ENCODE measurements around the gene BRICD5. TPM values are rescaled to one million over a fixed set of nuclear protein-coding genes. Genes with fewer than 3 reads are reported as not detected.

BRICD5 gene
- total RNA-seq, 1 experiment from 2014 or later = 1.9 TPM

DNA sequence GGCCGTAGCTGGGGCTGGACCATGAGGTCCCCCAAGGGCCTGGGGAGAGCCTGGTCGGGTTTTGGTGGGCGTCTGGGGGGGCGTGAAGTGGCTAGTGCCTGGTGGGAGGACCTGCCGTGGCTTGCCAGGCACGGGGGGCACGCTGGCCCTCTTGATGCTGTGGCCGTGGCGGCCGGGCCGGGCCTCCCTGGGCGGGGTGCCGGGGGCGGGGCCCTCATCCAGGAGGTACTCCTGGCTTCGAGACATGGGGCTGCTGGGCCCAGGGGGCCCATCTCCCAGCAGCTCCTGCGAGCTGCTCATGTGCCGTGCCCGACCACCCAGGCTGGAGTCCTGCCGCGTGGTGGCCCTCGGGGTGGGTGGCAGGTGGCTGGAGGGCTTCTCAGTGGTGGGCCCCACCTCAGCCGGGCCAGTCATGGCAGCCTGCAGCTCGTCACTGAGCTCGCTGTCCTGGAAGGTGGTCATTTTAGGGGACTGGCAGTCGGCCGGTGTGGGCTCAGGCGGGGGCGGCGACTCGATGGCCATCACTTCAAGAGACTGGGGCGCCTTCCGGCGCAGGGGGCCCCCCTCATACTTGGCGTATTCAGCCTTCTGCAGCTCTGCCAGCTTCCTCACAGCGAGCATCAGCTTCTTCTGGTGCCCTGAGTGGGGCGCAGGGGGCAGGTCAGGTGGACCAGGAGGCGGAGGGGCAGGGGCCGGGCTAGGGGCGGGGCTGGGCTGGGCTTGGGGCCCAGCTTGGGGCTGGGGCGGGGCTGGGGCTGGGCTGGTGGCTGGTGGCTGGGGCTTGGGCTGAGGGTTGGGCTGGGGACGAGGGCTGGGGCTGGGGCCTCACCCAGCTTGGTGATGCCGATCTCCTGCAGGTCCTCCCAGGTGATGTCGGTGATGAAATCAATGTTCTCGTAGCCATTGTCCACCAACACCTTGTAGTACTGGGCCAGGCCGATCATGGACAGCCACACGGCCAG, 29.4 kb downstream of the BRICD5 start:
- DNase-seq (ENCODE audit: low read depth) = no peak

DNA sequence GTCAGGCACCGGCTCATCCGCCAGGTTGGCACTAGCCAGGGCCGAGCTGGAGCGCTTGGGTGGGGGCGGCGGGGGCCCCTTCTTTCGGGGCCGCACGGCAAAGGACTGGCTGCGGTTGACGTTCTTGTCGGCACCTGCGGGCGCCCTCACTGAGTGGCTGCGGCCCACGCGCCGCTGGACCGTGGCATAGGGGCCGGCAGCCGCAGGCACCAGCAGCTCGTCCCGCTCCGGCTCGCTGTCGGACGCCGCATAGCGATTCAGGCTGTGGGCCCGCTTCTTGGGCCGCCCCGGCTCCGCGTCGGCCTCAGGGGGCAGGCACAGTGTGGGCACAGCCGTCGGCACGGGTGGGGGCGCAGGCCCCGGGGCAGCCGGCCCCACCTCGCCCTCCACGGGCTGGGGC, 30.2 kb downstream of the BRICD5 start:
- DNase-seq (ENCODE audit: low read depth) = no peak

DNA sequence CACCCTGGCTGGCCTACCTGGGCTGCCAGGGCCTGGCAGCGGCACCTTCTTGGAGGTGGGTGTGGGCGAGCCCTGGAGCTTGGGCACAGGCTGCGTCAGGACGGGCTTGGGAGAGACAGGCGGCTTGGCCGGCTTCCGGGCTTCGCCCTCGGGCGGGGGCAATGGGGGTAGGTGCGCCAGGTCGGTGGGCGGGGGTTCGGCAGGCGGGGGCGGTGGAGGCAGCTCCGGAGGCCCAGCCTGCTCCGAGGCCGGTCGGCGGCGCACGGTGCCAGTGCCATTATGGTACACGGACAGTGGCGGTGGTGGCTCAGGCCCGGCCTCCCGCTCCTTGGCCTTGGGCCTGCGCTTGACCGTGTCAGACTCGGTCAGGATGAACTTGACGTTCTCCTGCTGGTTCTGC, 31.1 kb downstream of the BRICD5 start:
- no peak for DNase-seq (ENCODE audit: low read depth)

DNA sequence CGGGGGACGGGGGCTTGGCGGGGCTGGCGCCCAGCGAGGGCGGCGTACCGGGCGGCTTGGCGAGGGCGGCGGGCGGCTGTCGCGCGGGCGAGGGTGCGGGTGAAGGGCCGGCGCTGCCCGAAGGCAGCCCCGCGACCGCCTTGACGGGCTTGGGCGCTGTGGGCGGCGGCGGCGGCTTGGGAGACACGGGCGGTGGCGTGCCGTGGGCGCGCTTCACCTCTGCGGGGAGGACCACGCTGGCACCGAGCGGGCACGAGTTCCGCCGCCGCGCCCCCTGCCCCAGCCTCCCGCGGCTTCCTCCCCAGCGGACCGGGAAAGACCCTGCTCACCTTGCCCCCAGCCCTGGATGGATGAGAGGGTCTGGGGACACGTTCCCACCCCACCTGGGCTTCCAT, 31.6 kb downstream of the BRICD5 start:
- DNase-seq (ENCODE audit: low read depth) = no peak

DNA sequence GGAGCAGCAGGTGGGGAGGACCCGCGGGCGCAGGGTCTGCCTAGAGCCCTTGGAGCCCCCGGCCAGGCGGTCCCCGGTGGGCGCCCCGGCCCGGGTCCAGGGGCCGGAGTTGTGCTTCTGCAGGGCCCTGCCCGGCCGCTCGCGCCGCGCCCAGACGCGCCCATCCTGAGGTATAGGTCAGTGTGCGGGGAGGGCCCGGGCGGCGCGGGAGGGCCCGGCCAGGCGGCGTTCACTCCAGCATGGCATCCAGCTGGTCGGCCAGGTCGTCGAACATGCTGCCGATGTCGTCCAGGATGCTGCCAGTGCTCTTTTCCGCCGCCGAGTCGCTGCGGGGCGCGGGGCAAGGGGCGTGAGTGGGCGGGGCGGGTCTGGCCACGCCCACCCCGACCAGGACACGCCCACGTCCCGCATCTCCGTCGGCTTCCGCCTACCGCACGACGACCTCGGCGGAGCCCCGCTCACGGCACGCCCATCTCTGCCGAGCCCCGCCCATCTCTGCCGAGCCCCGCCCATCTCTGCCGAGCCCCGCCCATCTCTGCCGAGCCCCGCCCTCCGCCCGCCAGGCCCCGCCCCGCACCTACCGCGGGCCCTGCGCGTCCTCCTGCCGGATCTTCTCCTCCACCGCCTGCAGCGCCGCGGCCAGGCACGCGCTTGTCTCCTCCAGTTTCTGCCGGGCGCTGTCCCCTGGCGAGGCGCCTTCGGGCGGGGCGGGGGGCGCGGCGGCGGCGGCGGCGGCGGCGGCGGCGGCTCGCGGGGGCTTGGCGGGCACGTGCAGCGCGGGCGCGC, 32.1 kb downstream of the BRICD5 start:
- no peak for DNase-seq (ENCODE audit: low read depth)

DNA sequence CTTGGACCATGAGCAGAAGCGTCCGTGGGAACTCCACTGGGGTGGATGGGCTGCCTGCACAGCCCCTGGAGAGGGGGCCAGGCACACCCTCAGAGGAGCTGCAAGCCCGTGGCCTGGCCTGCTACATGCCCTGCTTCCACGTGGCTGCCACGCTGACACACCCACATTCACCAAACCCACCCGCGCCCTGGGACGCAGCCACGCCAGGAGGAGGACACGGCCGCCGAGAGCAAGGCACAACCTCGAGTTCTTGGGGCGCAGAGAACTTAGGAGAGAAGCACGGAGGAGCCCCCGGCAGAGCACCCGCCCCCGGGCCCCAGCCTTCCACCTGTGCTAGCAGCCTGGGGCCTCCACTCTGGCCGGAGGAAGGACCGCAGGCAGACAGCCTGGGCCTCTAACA, 33.1 kb downstream of the BRICD5 start:
- DNase-seq (ENCODE audit: low read depth) = no peak

DNA sequence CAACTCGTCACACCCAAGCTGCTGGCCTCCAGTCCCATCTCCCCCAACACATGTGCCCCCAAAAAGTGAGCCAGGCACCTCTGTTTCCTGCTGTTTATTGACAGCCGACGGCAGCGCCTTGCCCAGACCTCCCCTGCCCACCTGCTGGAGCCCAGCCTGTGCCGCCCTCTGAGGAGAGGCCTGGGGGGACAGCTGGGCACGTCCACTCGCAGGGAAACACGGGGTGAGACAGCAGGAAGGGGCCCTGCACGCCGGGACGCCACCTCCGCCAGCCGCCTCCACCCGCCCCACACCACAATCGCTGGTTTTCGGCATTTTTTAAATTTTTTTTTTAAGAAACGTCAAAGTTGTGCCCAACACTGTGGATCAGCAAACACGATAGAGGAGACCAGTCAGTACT, 33.6 kb downstream of the BRICD5 start:
- no peak for DNase-seq (ENCODE audit: low read depth)

DNA sequence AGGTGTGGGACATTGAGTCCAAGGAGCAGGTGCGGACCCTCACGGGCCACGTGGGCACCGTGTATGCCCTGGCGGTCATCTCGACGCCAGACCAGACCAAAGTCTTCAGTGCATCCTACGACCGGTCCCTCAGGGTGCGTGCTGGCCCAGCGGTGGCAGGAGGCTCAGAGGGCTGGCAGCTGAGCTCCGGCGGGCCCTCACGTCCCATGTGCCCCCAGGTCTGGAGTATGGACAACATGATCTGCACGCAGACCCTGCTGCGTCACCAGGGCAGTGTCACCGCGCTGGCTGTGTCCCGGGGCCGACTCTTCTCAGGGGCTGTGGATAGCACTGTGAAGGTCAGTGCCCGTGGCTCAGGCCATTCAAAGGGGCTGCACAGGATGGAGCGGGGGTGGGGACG, 34.6 kb downstream of the BRICD5 start:
- DNase-seq (ENCODE audit: low read depth) = no peak

DNA sequence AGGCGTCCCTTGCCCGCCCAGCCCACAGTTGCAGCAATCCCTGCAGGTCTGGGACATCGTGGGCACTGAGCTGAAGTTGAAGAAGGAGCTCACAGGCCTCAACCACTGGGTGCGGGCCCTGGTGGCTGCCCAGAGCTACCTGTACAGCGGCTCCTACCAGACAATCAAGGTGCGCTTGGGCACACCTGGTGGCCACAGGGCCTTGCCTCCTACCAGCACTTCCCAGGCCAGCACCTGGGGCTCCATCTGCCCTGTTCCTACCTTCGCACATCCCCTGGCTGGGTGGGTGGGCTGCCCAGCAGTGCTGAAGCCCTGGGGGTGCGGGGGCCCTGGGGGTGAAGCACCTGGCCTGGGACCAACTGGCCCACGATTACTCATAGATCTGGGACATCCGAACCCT, 35.2 kb downstream of the BRICD5 start:
- no peak for DNase-seq (ENCODE audit: low read depth)

DNA sequence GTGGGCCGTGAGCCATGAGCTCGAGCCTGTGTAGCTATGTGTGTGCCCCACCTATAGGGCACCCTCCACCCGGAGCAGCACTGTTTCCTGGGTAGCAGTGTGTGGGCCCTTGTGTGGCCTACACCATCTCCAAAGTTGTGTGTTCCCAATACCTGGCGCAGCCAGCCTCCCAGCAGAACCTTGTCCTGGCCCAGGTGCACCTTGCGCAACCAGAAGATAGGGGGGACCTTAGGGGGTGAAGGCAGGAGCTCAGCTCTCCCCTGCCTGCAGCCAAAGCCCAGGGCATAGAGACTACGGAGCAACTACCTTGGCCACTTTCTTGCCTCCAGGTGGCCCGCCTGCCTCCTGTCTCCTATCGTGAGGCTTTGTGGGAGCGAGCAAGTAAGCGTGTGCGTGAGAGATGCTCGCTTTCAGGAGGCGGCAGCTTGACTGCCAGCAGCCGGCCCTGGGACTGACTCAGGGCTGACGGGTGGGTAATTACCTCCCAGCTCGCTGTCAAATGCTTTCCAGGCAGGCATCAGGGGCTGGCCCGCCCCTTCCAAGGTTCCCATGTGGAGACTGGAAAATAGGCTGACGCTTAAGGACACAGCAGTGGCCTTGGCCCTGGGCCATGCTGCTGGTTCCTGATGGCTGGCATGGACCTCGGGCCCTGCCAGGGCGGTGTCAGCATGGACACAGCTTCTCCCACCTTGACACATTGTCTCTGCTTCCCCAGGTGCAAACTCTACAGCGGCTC, 36.1 kb downstream of the BRICD5 start:
- DNase-seq (ENCODE audit: low read depth) = no peak

DNA sequence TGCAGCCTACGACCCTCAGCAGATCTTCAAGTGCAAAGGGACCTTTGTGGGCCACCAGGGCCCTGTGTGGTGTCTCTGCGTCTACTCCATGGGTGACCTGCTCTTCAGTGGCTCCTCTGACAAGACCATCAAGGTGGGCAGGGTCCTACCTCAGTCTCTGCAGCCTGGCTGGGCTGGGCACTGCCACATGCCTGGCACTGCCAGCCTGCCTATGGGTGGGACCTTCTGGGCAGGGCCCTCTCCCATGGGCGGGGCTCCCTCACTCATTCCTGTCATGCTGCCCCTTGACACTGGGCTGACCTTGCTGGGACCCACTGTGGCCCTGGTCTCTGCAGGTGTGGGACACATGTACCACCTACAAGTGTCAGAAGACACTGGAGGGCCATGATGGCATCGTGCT, 36.7 kb downstream of the BRICD5 start:
- DNase-seq (ENCODE audit: low read depth) = no peak

DNA sequence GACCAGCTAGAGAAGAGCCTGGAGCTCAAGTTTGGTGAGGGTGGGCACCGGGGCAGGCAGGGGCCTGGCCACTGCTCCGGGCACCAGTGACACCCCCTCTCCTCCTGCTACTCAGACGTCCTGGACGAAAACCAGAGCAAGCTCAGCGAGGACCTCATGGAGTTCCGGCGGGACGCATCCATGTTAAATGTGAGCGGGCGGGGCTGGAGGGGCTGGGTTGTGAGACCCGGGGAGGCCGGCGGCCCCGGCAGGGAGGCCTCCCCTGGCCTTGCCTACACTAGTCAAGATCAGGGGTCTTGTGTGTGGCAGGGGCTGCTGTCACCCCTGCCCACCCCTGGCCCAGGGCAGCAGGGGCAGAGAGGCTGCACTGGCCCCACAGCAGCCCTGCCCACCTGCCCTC, 37.3 kb downstream of the BRICD5 start:
- DNase-seq (ENCODE audit: low read depth) = no peak

DNA sequence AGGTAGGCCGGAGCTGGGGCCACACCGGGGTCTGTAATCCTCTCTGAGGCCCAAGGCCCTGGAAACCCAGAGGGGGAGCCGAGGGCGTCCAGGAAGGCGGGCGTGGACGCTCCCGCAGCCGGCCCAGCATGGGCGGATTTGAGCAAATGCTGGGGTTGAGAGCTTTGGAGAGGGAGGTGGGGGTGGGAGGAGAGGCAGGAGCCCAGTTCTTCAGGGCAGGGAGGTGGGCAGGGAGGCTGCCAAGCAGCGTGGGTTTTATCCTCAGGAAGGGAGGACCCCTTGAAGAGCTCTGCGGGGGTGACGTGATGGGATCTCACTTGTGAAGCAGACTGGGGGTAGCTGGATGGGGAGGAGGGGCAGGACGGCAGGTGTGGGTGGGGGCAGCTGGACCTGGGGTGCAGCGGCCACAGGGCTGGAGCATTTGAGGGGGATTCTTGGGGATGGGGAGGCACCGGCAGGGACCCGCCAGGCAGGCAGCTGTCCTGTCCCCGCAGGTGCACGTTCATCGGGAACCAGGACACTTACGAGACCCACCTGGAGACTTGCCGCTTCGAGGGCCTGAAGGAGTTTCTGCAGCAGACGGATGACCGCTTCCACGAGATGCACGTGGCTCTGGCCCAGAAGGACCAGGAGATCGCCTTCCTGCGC, 37.9 kb downstream of the BRICD5 start:
- DNase-seq (ENCODE audit: low read depth) = no peak

DNA sequence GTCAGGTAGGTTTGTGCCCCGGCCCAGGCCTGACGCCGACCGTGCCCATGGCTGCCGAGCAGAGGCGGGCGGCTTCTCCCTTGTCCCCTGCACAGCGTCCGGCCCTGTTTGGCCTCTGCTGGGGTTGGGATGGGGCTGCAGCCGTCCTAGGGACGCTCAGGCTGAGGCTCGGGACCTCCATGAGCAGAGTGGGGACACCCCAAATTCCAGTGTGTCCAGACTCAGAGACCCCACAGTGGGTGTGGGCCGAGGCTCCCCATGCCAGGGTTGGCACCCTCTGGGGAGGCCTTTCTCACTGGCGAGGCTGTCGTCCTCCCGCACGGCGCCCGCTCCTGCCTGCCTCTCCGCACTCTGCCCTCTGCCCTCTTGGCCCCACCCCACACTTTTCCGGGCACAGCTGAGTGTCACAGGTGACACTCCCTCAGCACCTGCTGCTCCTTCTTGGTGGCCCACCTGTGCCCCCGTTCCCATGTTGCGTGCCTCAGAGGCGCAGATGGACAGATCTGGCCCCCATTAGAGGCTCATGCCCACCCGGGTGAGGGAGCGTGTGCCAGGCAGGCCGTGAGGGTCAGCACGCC, 39.0 kb downstream of the BRICD5 start:
- DNase-seq (ENCODE audit: low read depth) = no peak

DNA sequence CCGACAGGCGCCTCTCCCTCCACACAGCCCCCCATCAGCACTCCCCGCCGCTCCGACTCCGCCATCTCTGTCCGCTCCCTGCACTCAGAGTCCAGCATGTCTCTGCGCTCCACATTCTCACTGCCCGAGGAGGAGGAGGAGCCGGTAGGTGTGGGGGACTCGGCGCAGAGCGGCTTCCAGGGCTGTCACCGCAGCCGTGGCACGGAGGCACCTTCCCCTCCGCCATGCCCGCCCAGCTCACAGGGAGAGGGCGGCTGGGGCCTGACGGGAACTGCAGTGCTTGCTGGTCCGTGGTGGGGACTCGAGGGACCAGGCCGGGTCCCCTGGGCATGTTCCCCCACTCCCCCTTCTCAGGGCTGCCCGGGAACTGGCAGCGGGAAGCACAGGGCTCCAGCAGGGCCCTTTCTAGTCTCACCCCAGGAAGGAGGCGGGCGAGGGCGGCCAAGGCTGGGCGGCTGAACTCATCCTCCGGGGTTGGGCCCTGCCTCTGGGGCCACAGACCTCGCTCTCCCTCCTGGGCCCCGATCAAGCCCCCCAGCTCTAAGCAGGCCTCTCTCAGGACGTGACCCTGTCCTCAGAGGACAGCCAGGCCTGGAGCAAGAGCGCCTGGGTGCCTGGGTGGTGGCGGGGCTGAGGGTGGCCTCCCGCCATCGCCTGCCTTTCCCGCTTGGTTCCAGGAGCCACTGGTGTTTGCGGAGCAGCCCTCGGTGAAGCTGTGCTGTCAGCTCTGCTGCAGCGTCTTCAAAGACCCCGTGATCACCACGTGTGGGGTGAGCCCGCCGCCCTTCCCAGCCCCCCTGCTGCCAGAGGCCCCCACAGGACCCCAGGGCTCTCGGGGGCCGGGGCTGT, 39.9 kb downstream of the BRICD5 start:
- DNase-seq (ENCODE audit: low read depth) = no peak

DNA sequence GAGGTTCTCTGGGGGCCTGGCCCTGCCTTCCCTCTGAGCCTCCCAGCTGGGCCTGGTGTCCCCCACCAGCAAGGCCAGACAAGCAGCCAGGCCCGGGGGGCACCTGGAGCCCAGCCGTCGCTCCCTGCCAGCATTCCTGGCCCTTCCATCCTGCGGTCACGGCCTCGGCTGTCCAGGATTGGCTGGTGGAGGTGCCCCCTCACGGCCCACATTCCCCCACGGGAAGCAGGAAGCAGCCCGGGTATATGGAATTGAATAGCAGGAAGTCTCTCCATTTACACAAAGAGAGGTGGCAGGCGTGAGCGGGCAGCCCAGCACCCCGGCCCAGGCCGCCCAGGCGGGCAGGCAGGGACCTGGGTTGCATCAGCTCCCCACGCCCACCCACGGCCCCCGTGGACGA, 40.6 kb downstream of the BRICD5 start:
- DNase-seq (ENCODE audit: low read depth) = no peak

DNA sequence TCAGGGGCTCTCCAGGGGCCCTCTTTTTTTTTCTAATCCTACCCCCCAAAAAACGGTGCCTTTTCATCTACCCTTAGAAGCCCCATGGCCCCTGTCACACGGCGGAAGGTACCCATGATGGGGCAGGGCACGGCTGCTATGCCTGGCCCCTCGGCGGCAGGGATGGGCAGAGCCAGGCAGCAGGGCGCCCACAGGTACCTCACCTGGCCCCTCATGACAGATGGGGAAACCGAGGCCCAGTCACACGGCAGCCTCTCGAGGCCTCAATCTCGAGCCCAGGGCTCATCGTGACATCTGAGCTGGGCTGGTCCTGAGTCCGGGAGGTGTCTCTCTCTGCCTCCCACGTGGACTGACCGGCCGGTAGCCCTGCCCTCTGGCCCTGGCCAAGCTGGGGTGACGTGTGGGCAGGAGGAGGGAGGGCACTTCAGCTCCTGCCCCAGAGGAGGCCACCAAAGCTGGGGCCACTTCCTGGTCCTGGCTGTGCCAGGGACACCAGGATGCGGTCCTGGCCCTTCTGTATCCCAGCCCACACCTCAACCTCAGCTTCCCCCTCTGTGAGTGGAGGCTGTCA, 43.5 kb downstream of the BRICD5 start:
- no peak for DNase-seq (ENCODE audit: low read depth)

DNA sequence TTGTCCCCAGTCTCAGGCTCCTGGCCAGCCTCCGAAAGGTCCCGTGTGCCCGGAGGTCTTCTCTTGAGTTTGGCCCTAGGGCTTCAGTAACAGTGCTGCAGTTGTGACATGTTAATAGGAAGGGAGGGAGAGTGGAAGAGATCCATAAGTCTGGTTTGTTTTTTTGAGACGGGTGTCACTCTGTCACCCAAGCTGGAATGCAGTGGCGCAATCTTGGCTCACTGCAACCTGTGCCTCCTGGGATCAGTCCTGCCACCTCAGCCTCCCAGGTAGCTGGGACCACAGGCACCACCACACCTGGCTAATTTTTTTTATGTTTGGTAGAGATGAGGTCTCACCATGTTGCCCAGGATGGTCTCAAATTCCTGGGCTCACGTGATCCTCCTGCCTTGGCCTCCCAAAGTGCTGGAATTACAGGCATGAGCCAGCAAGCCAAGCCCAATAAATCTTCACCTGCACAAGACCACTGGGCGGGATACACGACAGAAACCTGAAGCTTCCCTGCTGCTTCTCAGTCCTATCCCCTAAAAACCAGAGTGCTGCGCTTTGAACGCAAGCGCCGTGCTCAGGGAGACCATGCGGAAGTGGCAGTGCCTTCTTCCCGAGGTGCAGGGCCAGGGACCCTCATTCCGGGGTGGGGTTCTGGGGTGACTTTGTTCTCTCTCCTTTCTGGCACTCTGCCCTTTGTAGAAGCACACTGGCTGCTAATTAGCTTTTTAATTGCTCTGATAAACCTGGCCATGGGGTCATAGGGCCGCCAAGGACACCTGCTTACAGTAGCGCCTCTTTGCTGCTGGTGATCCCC, 44.2 kb downstream of the BRICD5 start:
- no peak for DNase-seq (ENCODE audit: low read depth)

DNA sequence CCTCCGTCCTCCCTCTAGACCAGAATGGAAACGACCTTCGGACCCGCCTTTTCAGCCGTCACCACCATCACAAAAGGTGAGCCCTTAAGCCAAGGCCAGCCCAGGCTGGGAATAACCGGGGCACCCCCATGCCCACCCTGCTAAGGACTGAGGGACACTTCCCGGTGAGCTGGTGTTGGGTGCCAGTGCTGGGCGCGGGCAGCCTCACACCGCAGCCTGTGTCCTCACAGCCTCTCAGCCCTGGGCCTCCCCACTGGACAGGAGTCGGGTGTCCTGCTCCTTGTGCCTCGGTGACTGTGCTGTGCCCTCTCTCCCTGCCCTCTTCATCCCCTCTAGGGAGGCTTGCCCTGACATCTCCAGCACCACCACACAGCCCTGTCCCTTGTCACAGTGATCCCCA, 44.8 kb downstream of the BRICD5 start:
- DNase-seq (ENCODE audit: low read depth) = no peak

Measured in Daoy (cell line).